GF-D8 (cell line): ENCODE results near the gene RGS16.

Experiments
- DNase-seq: peaks from one replicate; lab custom pipeline; 2025; lab: John Stamatoyannopoulos, UW

The RGS16 gene

GRCh38 chr1:182629499-182630096 is 25.4 kb upstream of the RGS16 start:
- DNase-seq = no peak

GRCh38 chr1:182629080-182629479 is 24.9 kb upstream of the RGS16 start:
- DNase-seq = no peak

- DNase-seq = no peak
These were observed 24.5 kb upstream of the RGS16 start for GRCh38 chr1:182628657-182629056.

GRCh38 chr1:182627622-182628021 is 23.4 kb upstream of the RGS16 start:
- DNase-seq = no peak

- no peak for DNase-seq
These were observed 22.3 kb upstream of the RGS16 start for GRCh38 chr1:182626527-182626926.

GRCh38 chr1:182625719-182626504 is 21.7 kb upstream of the RGS16 start:
- DNase-seq = no peak

GRCh38 chr1:182625024-182625423 is 20.8 kb upstream of the RGS16 start:
- no peak for DNase-seq

GRCh38 chr1:182624577-182624976 is 20.4 kb upstream of the RGS16 start:
- DNase-seq = no peak

GRCh38 chr1:182622901-182623528 is 18.8 kb upstream of the RGS16 start:
- no peak for DNase-seq

GRCh38 chr1:182621906-182622305 is 17.7 kb upstream of the RGS16 start:
- DNase-seq = no peak

- no peak for DNase-seq
These were observed 16.9 kb upstream of the RGS16 start for GRCh38 chr1:182620924-182621585.

- DNase-seq = no peak
These were observed 13.7 kb upstream of the RGS16 start for GRCh38 chr1:182617734-182618351.

GRCh38 chr1:182617014-182617429 is 12.8 kb upstream of the RGS16 start:
- DNase-seq = no peak

GRCh38 chr1:182616130-182617013 is 12.2 kb upstream of the RGS16 start:
- DNase-seq = no peak

- no peak for DNase-seq
These were observed 11.4 kb upstream of the RGS16 start for GRCh38 chr1:182615468-182616129.

- DNase-seq = peak; percentile 37
These were observed 10.7 kb upstream of the RGS16 start for GRCh38 chr1:182614796-182615454.

- no peak for DNase-seq
These were observed 7.6 kb upstream of the RGS16 start for GRCh38 chr1:182611787-182612186.

- DNase-seq = no peak
These were observed 7.1 kb upstream of the RGS16 start for GRCh38 chr1:182611326-182611725.

- DNase-seq = no peak
These were observed 6.5 kb upstream of the RGS16 start for GRCh38 chr1:182610606-182611194.
